ENCODE results near the gene HSCB. TPM values are rescaled to one million over a fixed set of nuclear protein-coding genes. Genes with fewer than 3 reads are reported as not detected.

The HSCB gene
- total RNA-seq, 1 donor from 2014 or later: 19.0 TPM

- no peak overlapping the region for H3K4me2 ChIP-seq
- no peak overlapping the region for H3K27ac ChIP-seq
Measured at GRCh38 chr22:28783786-28784671, 42.2 kb downstream of the HSCB start.

GRCh38 chr22:28788601-28789000, 46.8 kb downstream of the HSCB start:
- Histone ChIP-seq H3K4me2 (no peak overlapping the region), H3K4me1 (no peaks in the 10 kb centered on the region), H3K27ac (no peak overlapping the region), H2AFZ (replicated peaks) (no peak overlapping the region), H3K4me3 (no peak overlapping the region), H3K27me3 (no peaks in the 10 kb centered on the region), H3K79me2 (ENCODE audit: low read depth) (no peaks in the 10 kb centered on the region), H3F3A (ENCODE audit: low read depth) (peaks cover 19% of the 10 kb centered on the region), H3K9ac (no peak overlapping the region), H3K9me3 (ENCODE audit: low read depth) (no peaks in the 10 kb centered on the region), H3K36me3 (peaks cover 25% of the 10 kb centered on the region), H4K20me1 (ENCODE audit: low read depth) (no peaks in the 10 kb centered on the region)
- TF ChIP-seq EZH2phosphoT487 (IDR thresholded peaks at IDR 0.05) (no peak), EZH2 (IDR thresholded peaks at IDR 0.05) (no peak), CTCF (IDR thresholded peaks at IDR 0.05) (no peak)
- Mint-ChIP-seq H3K27me3 (ENCODE audit: insufficient read depth, low read depth) (peaks cover 2% of the 10 kb centered on the region), H3K4me3 (no peak overlapping the region), H3K27ac (no peak overlapping the region), H3K36me3 (peaks cover 27% of the 10 kb centered on the region), H3K9me3 (no peaks in the 10 kb centered on the region), H3K4me1 (peaks cover 6% of the 10 kb centered on the region)
- no peak for DNase-seq (ENCODE audit: low spot score)

More at GRCh38 chr22:28783786-28784671, 42.2 kb downstream of the HSCB start:
- Histone ChIP-seq H3K79me2 (ENCODE audit: low read depth) (peaks cover 13% of the 10 kb centered on the region), H3K27me3 (no peaks in the 10 kb centered on the region), H3K9ac (no peak overlapping the region), H3K4me1 (no peaks in the 10 kb centered on the region), H3K9me3 (ENCODE audit: low read depth) (no peaks in the 10 kb centered on the region), H4K20me1 (ENCODE audit: low read depth) (peaks cover 8% of the 10 kb centered on the region), H3F3A (ENCODE audit: low read depth) (peaks cover 6% of the 10 kb centered on the region), H3K4me3 (no peak overlapping the region), H3K36me3 (peaks cover 34% of the 10 kb centered on the region), H2AFZ (replicated peaks) (no peak overlapping the region)
- no peaks in the 10 kb centered on the region for H3K9me3 Mint-ChIP-seq
- peaks cover 2% of the 10 kb centered on the region for H3K27me3 Mint-ChIP-seq (ENCODE audit: insufficient read depth, low read depth)
- H3K36me3 Mint-ChIP-seq: peaks cover 41% of the 10 kb centered on the region
- TF ChIP-seq CTCF (IDR thresholded peaks at IDR 0.05) (no peak), EZH2phosphoT487 (IDR thresholded peaks at IDR 0.05) (no peak), EZH2 (IDR thresholded peaks at IDR 0.05) (no peak)
- no peak overlapping the region for H3K4me3 Mint-ChIP-seq
- DNase-seq (ENCODE audit: low spot score): no peak
- no peak overlapping the region for H3K27ac Mint-ChIP-seq
- H3K4me1 Mint-ChIP-seq: no peaks in the 10 kb centered on the region

- no peak overlapping the region for H3K27ac ChIP-seq
- no peak overlapping the region for H3K4me2 ChIP-seq
- H2AFZ ChIP-seq (replicated peaks): no peak overlapping the region
- H3K4me1 ChIP-seq: no peaks in the 10 kb centered on the region
- H3K36me3 ChIP-seq: peaks cover 16% of the 10 kb centered on the region
- Mint-ChIP-seq H3K9me3 (no peaks in the 10 kb centered on the region), H3K27ac (no peak overlapping the region), H3K27me3 (ENCODE audit: insufficient read depth, low read depth) (no peaks in the 10 kb centered on the region), H3K4me3 (no peak overlapping the region), H3K36me3 (peaks cover 36% of the 10 kb centered on the region), H3K4me1 (peaks cover 6% of the 10 kb centered on the region)
- H3K4me3 ChIP-seq: no peak overlapping the region
- no peak overlapping the region for H3K9ac ChIP-seq
- DNase-seq (ENCODE audit: low spot score): no peak
- H4K20me1 ChIP-seq (ENCODE audit: low read depth): no peaks in the 10 kb centered on the region
- H3K79me2 ChIP-seq (ENCODE audit: low read depth): no peaks in the 10 kb centered on the region
- TF ChIP-seq CTCF (IDR thresholded peaks at IDR 0.05) (no peak), EZH2 (IDR thresholded peaks at IDR 0.05) (no peak), EZH2phosphoT487 (IDR thresholded peaks at IDR 0.05) (no peak)
- H3F3A ChIP-seq (ENCODE audit: low read depth): peaks cover 42% of the 10 kb centered on the region
- no peaks in the 10 kb centered on the region for H3K27me3 ChIP-seq
- H3K9me3 ChIP-seq (ENCODE audit: low read depth): no peaks in the 10 kb centered on the region
Measured at GRCh38 chr22:28791124-28791523, 49.3 kb downstream of the HSCB start.
